ENCODE data around the gene PTBP2.

Gene PTBP2

DNA sequence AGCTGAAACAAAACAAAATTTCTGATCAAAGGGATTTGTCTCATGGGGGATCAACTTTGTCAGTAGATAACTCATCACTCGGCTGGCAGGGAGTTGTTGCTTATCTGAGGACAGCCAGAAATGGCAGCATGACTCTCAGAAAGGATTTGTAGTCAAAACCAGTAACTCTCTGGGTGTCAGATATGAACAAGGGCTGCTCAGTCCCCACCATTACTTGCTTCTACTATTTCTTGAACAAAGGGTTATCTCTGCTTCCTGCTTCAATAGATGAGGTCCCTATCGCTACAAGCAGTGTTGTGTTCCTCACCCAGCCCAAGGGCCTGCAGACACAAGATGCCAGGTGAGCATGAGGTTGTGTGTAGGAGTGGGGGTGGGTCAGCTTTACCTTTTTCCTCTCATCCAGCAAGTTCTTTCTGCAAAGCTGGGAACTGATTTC is 116.2 kb downstream of the PTBP2 start:
- no peaks in the 10 kb centered on the region for H3K27me3 ChIP-seq (ENCODE audit: low read depth, low read length)
- H3K9me3 ChIP-seq (ENCODE audit: insufficient read depth, low read length) = no peaks in the 10 kb centered on the region
- no peaks in the 10 kb centered on the region for H3K79me2 ChIP-seq (ENCODE audit: low read length)
- H4K20me1 ChIP-seq (ENCODE audit: insufficient read depth, low read length) = no peaks in the 10 kb centered on the region
- no peak overlapping the region for H3K9ac ChIP-seq (ENCODE audit: low read length)
- H2AFZ ChIP-seq (ENCODE audit: low read depth, low read length) = no peak overlapping the region
- H3K27ac ChIP-seq (ENCODE audit: low read length) = no peak overlapping the region
- H3K4me1 ChIP-seq (ENCODE audit: low read length) = peaks cover 14% of the 10 kb centered on the region
- H3K36me3 ChIP-seq (replicated peaks; ENCODE audit: low read depth, low read length) = no peaks in the 10 kb centered on the region
- H3K4me3 ChIP-seq (ENCODE audit: low read length) = no peak overlapping the region
- no peak overlapping the region for H3K4me2 ChIP-seq (ENCODE audit: low read length)
- TF ChIP-seq EZH2phosphoT487 (IDR thresholded peaks at IDR 0.05; ENCODE audit: low read depth) (no peak), CTCF (IDR thresholded peaks at IDR 0.05; ENCODE audit: low read depth, low read length) (no peak)

- Histone ChIP-seq H3K36me3 (replicated peaks; ENCODE audit: low read depth, low read length) (no peaks in the 10 kb centered on the region), H3K4me1 (ENCODE audit: low read length) (peaks cover 12% of the 10 kb centered on the region), H4K20me1 (ENCODE audit: insufficient read depth, low read length) (no peaks in the 10 kb centered on the region), H3K9me3 (ENCODE audit: insufficient read depth, low read length) (no peaks in the 10 kb centered on the region), H3K79me2 (ENCODE audit: low read length) (no peaks in the 10 kb centered on the region), H3K4me2 (ENCODE audit: low read length) (no peak overlapping the region), H3K4me3 (ENCODE audit: low read length) (no peak overlapping the region), H2AFZ (ENCODE audit: low read depth, low read length) (no peak overlapping the region), H3K27ac (ENCODE audit: low read length) (no peak overlapping the region), H3K27me3 (ENCODE audit: low read depth, low read length) (no peaks in the 10 kb centered on the region), H3K9ac (ENCODE audit: low read length) (no peak overlapping the region)
- TF ChIP-seq EZH2phosphoT487 (IDR thresholded peaks at IDR 0.05; ENCODE audit: low read depth) (no peak), CTCF (IDR thresholded peaks at IDR 0.05; ENCODE audit: low read depth, low read length) (no peak)
Measured at GRCh38 chr1:96840396-96840795, 118.8 kb downstream of the PTBP2 start.

- no peak overlapping the region for H2AFZ ChIP-seq (ENCODE audit: low read depth, low read length)
- H3K27ac ChIP-seq (ENCODE audit: low read length) = no peak overlapping the region
- H3K4me2 ChIP-seq (ENCODE audit: low read length) = no peak overlapping the region
- TF ChIP-seq CTCF (IDR thresholded peaks at IDR 0.05; ENCODE audit: low read depth, low read length) (peak; percentile 8; the same call in 1 of the 2 replicates), EZH2phosphoT487 (IDR thresholded peaks at IDR 0.05; ENCODE audit: low read depth) (no peak)
- no peaks in the 10 kb centered on the region for H3K4me1 ChIP-seq (ENCODE audit: low read length)
- H3K9me3 ChIP-seq (ENCODE audit: insufficient read depth, low read length) = no peaks in the 10 kb centered on the region
- H3K9ac ChIP-seq (ENCODE audit: low read length) = no peak overlapping the region
- H3K27me3 ChIP-seq (ENCODE audit: low read depth, low read length) = no peaks in the 10 kb centered on the region
- H3K4me3 ChIP-seq (ENCODE audit: low read length) = no peak overlapping the region
- no peaks in the 10 kb centered on the region for H3K36me3 ChIP-seq (replicated peaks; ENCODE audit: low read depth, low read length)
- H3K79me2 ChIP-seq (ENCODE audit: low read length) = no peaks in the 10 kb centered on the region
- H4K20me1 ChIP-seq (ENCODE audit: insufficient read depth, low read length) = no peaks in the 10 kb centered on the region
Measured at GRCh38 chr1:96842215-96842614, 120.6 kb downstream of the PTBP2 start.

DNA sequence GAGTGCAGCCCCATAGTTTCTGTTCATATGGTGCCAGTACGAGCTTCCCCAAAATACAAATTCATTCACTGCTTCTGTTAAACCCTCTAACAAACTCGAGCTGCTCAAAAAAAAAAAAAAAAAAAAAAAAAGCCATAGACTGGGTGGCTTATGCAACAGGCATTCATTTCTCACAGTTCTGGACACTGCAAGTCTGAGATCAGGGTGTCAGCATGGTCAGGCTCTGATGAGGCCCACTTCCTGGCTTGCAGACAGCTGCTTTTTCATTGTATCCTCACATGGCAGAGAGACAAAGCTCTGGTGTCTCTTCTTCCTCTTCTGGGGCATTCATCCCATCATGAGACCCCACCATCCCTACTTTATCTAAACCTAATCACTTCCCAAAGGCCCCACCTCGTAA is 121.6 kb downstream of the PTBP2 start:
- H3K4me2 ChIP-seq (ENCODE audit: low read length) = no peak overlapping the region
- H3K4me1 ChIP-seq (ENCODE audit: low read length) = no peaks in the 10 kb centered on the region
- no peak overlapping the region for H3K27ac ChIP-seq (ENCODE audit: low read length)
- H3K4me3 ChIP-seq (ENCODE audit: low read length) = no peak overlapping the region
- H4K20me1 ChIP-seq (ENCODE audit: insufficient read depth, low read length) = no peaks in the 10 kb centered on the region
- H3K79me2 ChIP-seq (ENCODE audit: low read length) = no peaks in the 10 kb centered on the region
- no peaks in the 10 kb centered on the region for H3K9me3 ChIP-seq (ENCODE audit: insufficient read depth, low read length)
- no peak overlapping the region for H2AFZ ChIP-seq (ENCODE audit: low read depth, low read length)
- H3K36me3 ChIP-seq (replicated peaks; ENCODE audit: low read depth, low read length) = no peaks in the 10 kb centered on the region
- H3K9ac ChIP-seq (ENCODE audit: low read length) = no peak overlapping the region
- TF ChIP-seq CTCF (IDR thresholded peaks at IDR 0.05; ENCODE audit: low read depth, low read length) (no peak), EZH2phosphoT487 (IDR thresholded peaks at IDR 0.05; ENCODE audit: low read depth) (no peak)
- no peaks in the 10 kb centered on the region for H3K27me3 ChIP-seq (ENCODE audit: low read depth, low read length)

Measured in OCI-LY3 (cell line).